GM13977 (cell line): ENCODE data around the gene LRP8.

ENCODE experiments used
- DNase-seq: peaks from one replicate; pipeline ENCODE4 v3.0.0; 2012; ENCODE audit warnings: low spot score
- CTCF ChIP-seq: IDR thresholded peaks from 2 replicates; pipeline ENCODE4 v1.5.1; 2012; ENCODE audit warnings: mild to moderate bottlenecking, control low read depth; ENCODE audit not compliant: insufficient read depth; ENCODE audit errors: extremely low read depth, missing control alignments
- in situ Hi-C: fragments of 300-500 bp; cut with MboI; formaldehyde crosslinking; loops from one replicate; pipeline ENCODE4 v1.12.0; 2022; ENCODE audit warnings: low sequenced_read_pairs, low pct_unique_long_range_greater_than_20kb, mixed read lengths, inconsistent platforms; ENCODE audit not compliant: unreplicated experiment

Gene LRP8

DNA sequence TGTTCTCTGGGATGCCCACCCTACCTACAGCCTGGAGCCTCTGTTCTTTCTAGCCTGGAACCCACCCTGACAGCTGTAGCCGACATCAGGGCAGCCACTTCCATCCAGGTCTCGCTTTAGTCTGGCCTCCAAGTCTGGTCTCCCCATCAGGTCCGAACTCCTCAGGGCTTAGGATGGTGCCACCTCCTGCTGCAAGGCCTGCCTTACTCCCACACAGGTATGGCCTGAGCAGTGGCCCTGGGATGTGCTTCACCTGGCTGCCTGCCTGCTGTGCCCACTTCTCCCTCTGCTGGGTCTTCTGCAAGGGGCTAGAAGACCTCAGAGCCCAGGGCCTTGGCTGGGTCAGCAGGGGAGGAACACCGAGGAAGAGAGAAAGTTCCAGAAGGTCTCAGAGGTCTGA lies 53.8 kb downstream of the LRP8 start:
- no peak for DNase-seq
- in situ Hi-C loops: no loop called here
- TF ChIP-seq CTCF: no peak

GRCh38 chr1:53273526-53273925 lies 54.3 kb downstream of the LRP8 start:
- no peak for TF ChIP-seq CTCF
- in situ Hi-C loops: no loop called here
- DNase-seq: no peak

DNA sequence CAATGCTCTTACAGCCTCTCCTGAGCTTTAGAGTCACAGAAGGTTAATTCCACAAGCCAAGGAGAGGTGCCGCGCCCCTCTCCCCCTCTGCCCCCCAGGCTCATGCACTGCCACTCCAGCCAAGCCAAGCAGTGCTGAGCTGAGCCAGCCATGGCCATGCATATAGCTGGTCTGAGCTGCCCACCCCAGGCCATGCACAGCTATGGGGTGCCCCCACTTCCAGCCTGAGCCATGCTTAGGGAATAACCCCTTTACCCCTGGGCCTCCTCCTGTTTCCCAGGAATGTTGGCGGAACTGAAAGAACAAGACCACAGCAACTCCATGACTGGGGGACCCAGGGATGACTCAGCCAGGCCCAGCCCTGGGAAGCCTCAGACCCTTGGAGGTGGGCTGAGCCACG lies 55.5 kb downstream of the LRP8 start:
- in situ Hi-C loops: no loop called here
- no peak for TF ChIP-seq CTCF
- DNase-seq: no peak

DNA sequence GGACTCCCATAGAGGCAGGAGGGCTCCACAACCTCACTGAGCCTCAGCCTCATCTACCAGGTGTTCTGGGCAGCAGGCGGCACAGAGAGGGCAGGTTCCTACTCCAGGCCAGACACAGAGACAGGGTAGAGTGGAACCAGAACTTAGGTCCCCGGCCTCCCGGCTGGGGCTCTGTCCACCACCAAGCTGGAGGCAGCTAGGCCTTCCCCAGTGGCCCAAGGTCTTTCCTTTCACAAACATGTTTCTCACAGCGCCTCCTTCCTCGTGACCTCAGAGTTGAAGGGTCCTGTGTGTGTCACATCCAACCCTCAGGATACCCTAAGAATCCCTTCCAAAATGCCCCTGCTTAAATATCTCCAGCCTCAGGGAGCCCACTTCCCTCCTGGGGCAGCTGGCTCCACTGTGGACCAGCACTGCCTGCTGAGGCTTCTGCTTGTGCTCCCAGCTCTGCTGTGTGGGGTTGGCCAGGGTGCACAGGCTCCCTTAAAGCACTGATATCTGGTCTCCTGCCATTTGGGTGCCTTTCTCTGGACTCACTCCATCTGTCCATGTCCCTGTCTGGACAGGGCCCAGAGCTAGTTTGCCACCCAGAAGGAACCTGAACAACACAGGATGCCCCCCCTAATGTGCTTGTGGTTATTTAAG lies 56.3 kb downstream of the LRP8 start:
- DNase-seq: no peak
- in situ Hi-C loops: no loop called here
- TF ChIP-seq CTCF: no peak

DNA sequence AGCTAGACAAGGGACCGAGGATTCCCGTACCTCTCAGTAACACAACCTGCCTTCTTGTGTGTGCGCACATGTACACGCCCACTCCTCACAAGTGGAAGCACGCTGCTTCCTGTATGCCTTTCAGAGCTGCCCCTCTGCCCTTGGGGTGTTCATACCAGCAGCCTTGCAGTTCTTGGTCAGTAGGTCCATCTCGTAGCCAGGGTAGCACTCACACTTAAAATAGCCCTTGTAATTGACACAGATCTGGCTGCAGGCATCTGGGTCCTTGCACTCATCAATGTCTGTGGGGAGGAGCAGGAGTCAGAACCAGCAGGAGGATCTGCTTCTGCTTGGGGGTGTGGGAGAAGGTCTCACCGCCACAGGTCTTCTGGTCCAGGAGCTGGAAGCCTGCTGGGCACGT lies 57.0 kb downstream of the LRP8 start:
- in situ Hi-C loops: no loop called here
- DNase-seq: no peak
- TF ChIP-seq CTCF: no peak

DNA sequence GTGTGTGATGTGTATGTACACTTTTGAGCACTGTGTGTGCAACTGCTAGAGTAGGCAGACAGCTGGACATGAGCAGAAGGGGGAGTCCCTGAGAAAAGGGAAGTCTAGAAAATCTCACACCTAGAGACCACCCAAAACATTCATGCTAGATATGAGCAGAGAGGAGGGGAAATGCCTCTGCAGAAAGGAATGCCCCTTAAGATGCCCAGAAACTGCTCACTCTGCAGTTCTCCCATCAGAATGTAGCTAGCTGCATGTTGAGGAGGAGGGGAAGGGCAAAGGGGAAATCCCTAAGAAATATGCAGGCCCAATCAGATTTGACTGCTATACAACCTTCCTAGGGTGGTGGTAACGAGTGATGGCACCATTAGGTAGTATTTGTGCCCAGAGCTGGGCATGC lies 57.8 kb downstream of the LRP8 start:
- in situ Hi-C loops: no loop called here
- no peak for TF ChIP-seq CTCF
- no peak for DNase-seq

GRCh38 chr1:53267761-53268160 lies 60.1 kb downstream of the LRP8 start:
- in situ Hi-C loops: no loop called here
- no peak for DNase-seq
- TF ChIP-seq CTCF: no peak
